Measurements from ENCODE around the gene FRY.

DNA sequence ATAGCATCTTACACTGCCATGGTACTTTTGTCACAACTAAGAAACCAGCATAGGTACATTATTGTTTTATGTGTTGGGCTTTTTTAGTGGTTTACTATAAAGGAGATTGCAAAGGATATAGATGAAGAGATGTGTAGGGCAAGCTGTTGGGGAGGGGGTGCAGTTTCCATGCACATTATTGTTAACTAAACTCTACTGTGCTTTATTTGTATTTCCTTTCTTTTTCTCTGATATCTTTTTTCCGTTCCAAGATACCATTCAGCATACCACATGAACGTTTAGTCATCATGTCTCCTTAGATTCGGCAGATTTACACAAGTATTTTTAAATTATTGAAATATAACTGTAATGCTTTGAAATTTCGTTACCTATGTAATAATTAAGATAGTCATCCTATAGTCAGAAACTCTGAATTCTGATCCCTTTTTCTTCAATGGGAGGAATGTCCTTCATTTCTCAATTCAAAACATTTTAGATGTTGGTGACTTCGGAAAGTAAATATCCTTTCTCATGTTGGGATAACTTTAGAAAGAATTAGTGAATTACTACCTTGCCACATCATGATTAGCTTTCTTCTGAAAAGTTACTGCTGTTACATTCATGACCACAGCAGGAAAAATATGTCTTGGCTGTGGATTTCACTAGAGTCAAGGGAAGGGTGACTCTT is 82.8 kb downstream of the FRY start:
- TF ChIP-seq, protein P1, sequence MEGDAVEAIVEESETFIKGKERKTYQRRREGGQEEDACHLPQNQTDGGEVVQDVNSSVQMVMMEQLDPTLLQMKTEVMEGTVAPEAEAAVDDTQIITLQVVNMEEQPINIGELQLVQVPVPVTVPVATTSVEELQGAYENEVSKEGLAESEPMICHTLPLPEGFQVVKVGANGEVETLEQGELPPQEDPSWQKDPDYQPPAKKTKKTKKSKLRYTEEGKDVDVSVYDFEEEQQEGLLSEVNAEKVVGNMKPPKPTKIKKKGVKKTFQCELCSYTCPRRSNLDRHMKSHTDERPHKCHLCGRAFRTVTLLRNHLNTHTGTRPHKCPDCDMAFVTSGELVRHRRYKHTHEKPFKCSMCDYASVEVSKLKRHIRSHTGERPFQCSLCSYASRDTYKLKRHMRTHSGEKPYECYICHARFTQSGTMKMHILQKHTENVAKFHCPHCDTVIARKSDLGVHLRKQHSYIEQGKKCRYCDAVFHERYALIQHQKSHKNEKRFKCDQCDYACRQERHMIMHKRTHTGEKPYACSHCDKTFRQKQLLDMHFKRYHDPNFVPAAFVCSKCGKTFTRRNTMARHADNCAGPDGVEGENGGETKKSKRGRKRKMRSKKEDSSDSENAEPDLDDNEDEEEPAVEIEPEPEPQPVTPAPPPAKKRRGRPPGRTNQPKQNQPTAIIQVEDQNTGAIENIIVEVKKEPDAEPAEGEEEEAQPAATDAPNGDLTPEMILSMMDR (IDR thresholded peaks at IDR 0.05) = no peak
- TF ChIP-seq POLR2A (IDR thresholded peaks at IDR 0.05) = no peak

Measured in gastroesophageal sphincter (tissue), 3 donors.